Endothelial cell of umbilical vein (primary cell): Measurements from ENCODE around the gene LAIR2. TPM values are rescaled to one million over a fixed set of nuclear protein-coding genes. Genes with fewer than 3 reads are reported as not detected.

ENCODE experiments used
- BruUV-seq: library from RNA; stranded (reverse); fragments of 400-500 nt; replicated peaks from 2 replicates; lab custom pipeline; 2021; lab: Mats Ljungman, UMichigan
- CTCF ChIA-PET: fragments of 300-600, 350-600 bp; sonication (Branson Sonifier 250); formaldehyde crosslinking; loops from one replicate; lab custom pipeline; 2021; ENCODE audit warnings: antibody characterized with exemption, inconsistent platforms; lab: Charles Lee
- POLR2A ChIA-PET: fragments of 300-600, 350-600 bp; sonication (Branson Sonifier 250); formaldehyde crosslinking; loops from one replicate; lab custom pipeline; 2021; ENCODE audit warnings: antibody characterized with exemption, inconsistent platforms; lab: Charles Lee
- DNase-seq: peaks from one replicate; pipeline ENCODE4 v3.0.0-alpha.2; 2011; ENCODE audit warnings: low read depth, low spot score
- FAIRE-seq: peaks from 2 replicates; lab custom pipeline; 2011; peaks lifted over from hg19 to GRCh38; lab: Jason Lieb, UNC
- H2AFZ ChIP-seq: 2 replicates; pipeline ENCODE4 v1.6.0; 2012; ENCODE audit warnings: low read depth, low read length, control low read depth, inconsistent platforms
- H3K27ac ChIP-seq: 2 replicates; pipeline ENCODE4 v1.5.1; 2011; ENCODE audit warnings: low read depth, mild to moderate bottlenecking, control low read depth, low read length, moderate library complexity; ENCODE audit not compliant: insufficient read depth
- H3K27me3 ChIP-seq, 2 experiments: 2 replicates each; pipeline versions ENCODE4 v1.6.0 to v1.6.1; 2011; ENCODE audit warnings: low read length in 2 of 2, mixed read lengths in 1 of 2; ENCODE audit not compliant: control insufficient read depth in 2 of 2, insufficient read depth in 2 of 2
- H3K36me3 ChIP-seq, 2 experiments: 2 replicates in 1 of 2; 3 replicates in 1 of 2; pipeline ENCODE4 v1.5.1; 2011; ENCODE audit warnings: low read length in 2 of 2, mild to moderate bottlenecking in 1 of 2, moderate library complexity in 1 of 2; ENCODE audit not compliant: control insufficient read depth in 2 of 2, insufficient read depth in 2 of 2; ENCODE audit errors: extremely low read depth in 1 of 2
- H3K4me1 ChIP-seq: 3 replicates; pipeline ENCODE4 v1.5.1; 2011; ENCODE audit warnings: mild to moderate bottlenecking, low read length; ENCODE audit not compliant: control insufficient read depth, insufficient read depth; ENCODE audit errors: extremely low read depth
- H3K4me2 ChIP-seq: 2 replicates; pipeline ENCODE4 v1.6.1; 2011; ENCODE audit warnings: low read length, control low read depth, mixed read lengths; ENCODE audit not compliant: insufficient read depth
- H3K4me3 ChIP-seq, 3 experiments: fragments of 200-600 bp in 1 of 3; sonication (generic), shearing (Covaris generic) in 1 of 3; replicated peaks in 1 of 3; 2 replicates each; pipeline ENCODE4 v1.5.1; 2011 to 2016; ENCODE audit warnings: control low read depth in 3 of 3, low read length in 3 of 3, mild to moderate bottlenecking in 2 of 3, inconsistent platforms in 1 of 3, low read depth in 1 of 3, moderate library complexity in 1 of 3; ENCODE audit not compliant: insufficient read depth in 1 of 3
- H3K79me2 ChIP-seq: 2 replicates; pipeline ENCODE4 v1.6.0; 2012; ENCODE audit warnings: low read length, inconsistent platforms; ENCODE audit not compliant: control insufficient read depth, insufficient read depth
- H3K9ac ChIP-seq: replicated peaks from 2 replicates; pipeline ENCODE3; 2011; ENCODE audit warnings: low read length, control low read depth; ENCODE audit not compliant: insufficient read depth; ENCODE audit errors: extremely low read depth
- H3K9me1 ChIP-seq: replicated peaks from 3 replicates; pipeline ENCODE4 v1.6.0; 2011; ENCODE audit warnings: mild to moderate bottlenecking, low read length; ENCODE audit not compliant: control insufficient read depth, insufficient read depth; ENCODE audit errors: extremely low read depth
- H3K9me3 ChIP-seq: replicated peaks from 2 replicates; pipeline ENCODE4 v1.5.1; 2012; ENCODE audit warnings: low read length, inconsistent platforms; ENCODE audit not compliant: control insufficient read depth, insufficient read depth
- H4K20me1 ChIP-seq: replicated peaks from 2 replicates; pipeline ENCODE3; 2011; ENCODE audit warnings: mild to moderate bottlenecking, low read length; ENCODE audit not compliant: control insufficient read depth, insufficient read depth; ENCODE audit errors: extremely low read depth
- EZH2 ChIP-seq: IDR thresholded peaks from 2 replicates; pipeline ENCODE4 v1.6.1; 2012; ENCODE audit warnings: borderline replicate concordance, low read depth, mild to moderate bottlenecking, moderate library complexity, low read length, inconsistent platforms; ENCODE audit not compliant: severe bottlenecking
- FOS ChIP-seq: IDR thresholded peaks from 2 replicates; pipeline ENCODE4 v1.6.1; 2011; ENCODE audit warnings: mild to moderate bottlenecking, low read length, moderate library complexity, borderline replicate concordance; ENCODE audit not compliant: insufficient read depth
- GATA2 ChIP-seq: IDR thresholded peaks from 2 replicates; pipeline ENCODE4 v1.7.0; 2011; ENCODE audit warnings: low read depth, mild to moderate bottlenecking, moderate library complexity, mixed read lengths, low read length; ENCODE audit not compliant: insufficient read length, insufficient read depth
- MAX ChIP-seq: IDR thresholded peaks from 2 replicates; pipeline ENCODE4 v1.6.1; 2011; ENCODE audit not compliant: insufficient read depth, insufficient read length
- MYC ChIP-seq: IDR thresholded peaks from one replicate; pipeline ENCODE4 v1.6.1; 2011; ENCODE audit warnings: mild to moderate bottlenecking, low read depth, low read length
- POLR2A ChIP-seq: IDR thresholded peaks from 2 replicates; pipeline ENCODE4 v1.6.1; 2012; ENCODE audit warnings: low read depth, mild to moderate bottlenecking, control low read depth, low read length
- dilution Hi-C: fragments of 300-500 bp; cut with MboI; formaldehyde crosslinking; loops from one replicate; pipeline ENCODE4 v1.15.0; 2019; ENCODE audit warnings: low sequenced_read_pairs; ENCODE audit not compliant: extremely low pct_ligation_motif_present
- intact Hi-C: fragments of 100-400 bp; cut with micrococcal nuclease; formaldehyde crosslinking; loops from one replicate; pipeline ENCODE4 v1.10.0; 2022
- polyA plus RNA-seq, 4 experiments: library from polyadenylated mRNA; depleted of rRNA in 3 of 4; stranded (reverse) in 3 of 4; unstranded in 1 of 4; fragments of >200 nt; gene quantifications; 2 replicates each; pipeline versions ENCODE4 v1.2.1 to v1.2.3, GENCODE V29; 2011 to 2012; ENCODE audit warnings: missing spikeins in 1 of 4
- total RNA-seq: library from RNA; stranded (reverse); gene quantifications from 2 replicates; pipeline ENCODE4 v1.2.3, GENCODE V29; 2021

Gene LAIR2
- total and polyA plus RNA-seq, 2 donors (not counting 3 experiments of a cell fraction or from before 2014, with no cell fraction given) = not detected

GRCh38 chr19:54454781-54455675 lies 47.6 kb upstream of the LAIR2 start:
- H3K4me3 ChIP-seq = no peak overlapping the region
- dilution Hi-C loops = no loop called here
- no peak overlapping the region for H3K9ac ChIP-seq
- no peaks in the 10 kb centered on the region for H3K9me3 ChIP-seq
- no peak overlapping the region for H3K27ac ChIP-seq
- FAIRE-seq (no peak), DNase-seq (no peak)
- POLR2A ChIA-PET = interaction anchor here (0.6 kb wide), 1 partner anchor 18 kb away, joined by 3 read pairs; the partner anchor contains the start of gene CDC42EP5
- H3K4me1 ChIP-seq = peaks cover 14% of the 10 kb centered on the region
- H3K79me2 ChIP-seq = peaks cover 90% of the 10 kb centered on the region
- H2AFZ ChIP-seq = no peak overlapping the region
- H3K9me1 ChIP-seq = no peaks in the 10 kb centered on the region
- peaks cover 9% of the 10 kb centered on the region for H4K20me1 ChIP-seq
- intact Hi-C loops = loop anchor here (5.0 kb wide), 1 partner anchor 293 kb away; no protein-coding TSS in a partner anchor
- H3K27me3 ChIP-seq = no peaks in the 10 kb centered on the region
- peaks cover 58 to 88% of the 10 kb centered on the region in 2 experiments for H3K36me3 ChIP-seq
- no peak for TF ChIP-seq MYC
- no peak for TF ChIP-seq FOS
- TF ChIP-seq POLR2A = no peak
- no peak for TF ChIP-seq GATA2
- no peak for TF ChIP-seq EZH2
- TF ChIP-seq MAX = no peak
- no peak overlapping the region for H3K4me2 ChIP-seq
- CTCF ChIA-PET = no interaction called here
- no TSS peak for BruUV-seq
